GM13976 (cell line): ENCODE results near the gene PPIF.

Experiments used
- DNase-seq: peaks from one replicate; pipeline ENCODE4 v3.0.0; 2012; ENCODE audit warnings: low spot score
- CTCF ChIP-seq: IDR thresholded peaks from 2 replicates; pipeline ENCODE4 v1.5.1; 2012; ENCODE audit warnings: borderline replicate concordance, mild to moderate bottlenecking; ENCODE audit not compliant: insufficient read depth; ENCODE audit errors: extremely low read depth, missing control alignments, control extremely low read depth
- in situ Hi-C: fragments of 300-500 bp; cut with MboI; formaldehyde crosslinking; loops from one replicate; pipeline ENCODE4 v1.12.0; 2022; ENCODE audit warnings: low sequenced_read_pairs, mixed read lengths, inconsistent platforms; ENCODE audit not compliant: unreplicated experiment

Gene PPIF

GRCh38 chr10:79344502-79345195, 2.6 kb upstream of the PPIF start:
- in situ Hi-C loops, result no loop called here
- TF ChIP-seq CTCF, result no peak
- DNase-seq, result no peak

- peak; percentile 11 for TF ChIP-seq CTCF
- no peak for DNase-seq
- in situ Hi-C loops, result no loop called here
Measured at GRCh38 chr10:79345241-79346011, 1.8 kb upstream of the PPIF start.

DNA sequence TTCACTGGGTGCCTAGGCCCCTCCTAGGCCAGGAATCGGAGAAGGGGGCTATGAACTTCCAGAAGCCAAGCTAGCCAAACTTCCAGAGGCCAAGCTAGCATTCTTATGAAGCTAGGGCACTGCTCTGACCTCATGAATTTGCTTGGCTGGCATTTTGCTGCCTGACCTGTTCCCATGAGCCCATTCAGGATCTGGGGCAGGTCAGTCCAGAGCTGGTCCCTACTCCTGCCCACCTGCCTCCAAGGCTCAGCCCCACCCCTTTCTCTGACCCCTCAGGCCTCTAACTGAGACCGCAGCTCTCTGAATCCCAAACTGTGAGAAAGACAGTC, 1.3 kb upstream of the PPIF start:
- DNase-seq, result no peak
- no peak for TF ChIP-seq CTCF
- in situ Hi-C loops, result no loop called here

DNA sequence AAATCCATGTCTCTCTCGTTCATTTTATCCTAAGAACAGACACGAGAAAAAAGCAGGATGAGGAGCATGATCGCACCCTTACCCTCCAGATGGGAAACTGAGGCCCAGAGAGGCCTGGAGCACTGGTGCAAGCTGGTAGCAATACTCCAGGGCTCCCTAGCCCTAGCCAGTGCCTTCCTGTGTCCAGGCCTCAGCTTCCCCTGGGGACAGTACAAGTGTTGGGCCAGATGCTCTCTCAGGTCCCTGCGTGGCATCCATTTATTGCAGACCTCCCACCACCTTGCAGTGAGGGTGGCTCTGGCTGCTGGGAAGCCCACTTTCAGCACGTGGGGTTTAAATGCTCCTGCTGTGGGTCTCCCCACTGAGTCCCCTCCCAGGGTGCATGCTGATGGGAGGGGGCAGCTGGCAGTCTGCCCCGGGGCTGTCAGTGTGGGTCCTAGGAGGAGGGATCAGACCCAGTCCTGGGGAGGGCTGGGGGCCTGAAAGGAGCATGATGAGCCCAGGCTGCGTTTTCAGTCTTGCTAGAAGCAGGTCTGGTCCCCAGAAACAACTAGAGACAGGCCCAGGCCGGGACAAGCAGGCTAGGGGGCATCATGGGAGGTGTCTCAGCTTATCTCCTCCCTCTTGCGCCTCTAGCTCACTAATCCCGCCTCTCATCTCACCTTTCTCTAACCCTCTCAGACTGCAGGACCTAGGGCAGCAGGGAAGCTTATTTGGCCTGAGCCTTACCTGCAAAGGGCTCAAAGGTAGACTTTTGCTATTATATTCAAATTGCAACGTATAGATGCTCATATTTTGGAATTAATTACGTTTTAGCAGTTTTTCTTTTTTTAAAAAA, 662 bp upstream of the PPIF start:
- in situ Hi-C loops, result no loop called here
- DNase-seq, result peak; percentile 31
- no peak for TF ChIP-seq CTCF

DNA sequence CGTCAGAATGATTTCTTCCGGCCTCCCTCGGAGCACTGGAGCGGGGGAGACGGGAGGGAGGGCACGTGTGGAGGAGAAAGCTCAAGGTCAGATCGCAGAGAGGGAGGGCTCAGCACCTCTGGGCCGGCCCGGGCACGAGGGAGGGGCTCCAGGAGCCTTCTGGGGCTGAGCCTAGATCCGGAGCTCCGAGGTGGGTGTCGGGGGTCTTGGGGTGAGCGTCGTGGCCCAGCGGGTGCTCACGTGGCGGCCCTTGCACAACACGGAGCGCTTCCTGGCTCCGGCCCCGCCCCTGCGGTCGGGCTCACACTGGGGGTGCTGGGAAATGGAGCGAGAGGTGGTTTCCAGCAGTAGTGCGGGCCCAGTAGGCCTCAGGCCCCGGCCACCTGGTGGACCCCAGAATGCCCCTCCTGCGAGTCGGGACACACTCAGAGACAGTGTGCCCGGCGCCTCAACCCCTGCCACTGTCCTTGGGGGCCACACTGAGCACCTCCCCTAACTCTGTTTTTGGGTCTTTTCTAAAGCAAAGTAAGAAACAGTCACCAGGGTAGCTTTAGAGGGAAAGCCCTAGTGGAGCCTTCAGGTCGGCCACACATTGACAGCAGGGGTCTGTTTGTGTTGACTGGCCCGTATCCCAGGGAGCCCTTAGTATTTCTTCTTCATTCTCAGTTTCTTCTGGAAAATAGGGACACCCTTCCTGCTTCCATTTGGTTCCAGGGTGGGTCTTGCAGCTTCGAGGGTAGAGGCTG, 798 bp downstream of the PPIF start:
- TF ChIP-seq CTCF, result no peak
- peak; percentile 87 for DNase-seq
- in situ Hi-C loops, result no loop called here

GRCh38 chr10:79348640-79348988, 1.3 kb downstream of the PPIF start:
- DNase-seq, result peak; percentile 4
- in situ Hi-C loops, result no loop called here
- TF ChIP-seq CTCF, result no peak
